Measurements from ENCODE around the gene RAB9A. TPM values are rescaled to one million over a fixed set of nuclear protein-coding genes. Genes with fewer than 3 reads are reported as not detected.
A peak's percentile ranks its signal among the peaks of the same experiment; 100 is the strongest.

RAB9A gene
- total and polyA plus RNA-seq, 10 donors = 20.3 to 36.5 (median 28.2) TPM

DNA sequence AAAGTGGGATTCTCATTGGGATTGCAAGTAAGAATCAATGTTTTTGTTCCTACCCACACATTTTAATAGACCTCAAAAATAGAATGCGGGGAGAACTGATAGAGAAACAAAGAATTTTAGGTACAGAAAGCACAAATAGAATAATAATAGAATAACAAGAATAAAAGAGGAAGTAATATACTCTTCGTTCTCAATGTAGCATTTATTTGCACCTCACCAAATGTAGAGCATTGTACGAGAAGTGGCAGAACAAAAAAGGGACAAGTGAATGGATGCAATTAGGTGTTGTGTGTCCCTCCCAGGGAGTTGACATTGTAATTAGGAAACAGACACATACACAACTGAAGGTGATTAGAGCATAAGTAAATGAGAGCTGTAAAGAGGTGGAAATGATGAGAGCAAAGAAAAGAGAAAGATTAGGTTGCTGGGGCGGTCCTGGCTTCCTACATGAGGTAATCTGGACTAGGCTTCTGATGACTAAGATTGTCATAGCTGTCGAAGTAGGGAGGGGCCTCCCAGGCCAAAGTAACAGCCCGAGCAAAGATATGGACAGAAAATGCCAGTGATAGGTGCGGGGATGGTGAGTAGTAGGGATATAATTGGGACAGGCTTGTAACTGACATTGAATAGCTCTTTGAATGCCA, 10.4 kb downstream of the RAB9A start:
- TF ChIP-seq, protein P1, sequence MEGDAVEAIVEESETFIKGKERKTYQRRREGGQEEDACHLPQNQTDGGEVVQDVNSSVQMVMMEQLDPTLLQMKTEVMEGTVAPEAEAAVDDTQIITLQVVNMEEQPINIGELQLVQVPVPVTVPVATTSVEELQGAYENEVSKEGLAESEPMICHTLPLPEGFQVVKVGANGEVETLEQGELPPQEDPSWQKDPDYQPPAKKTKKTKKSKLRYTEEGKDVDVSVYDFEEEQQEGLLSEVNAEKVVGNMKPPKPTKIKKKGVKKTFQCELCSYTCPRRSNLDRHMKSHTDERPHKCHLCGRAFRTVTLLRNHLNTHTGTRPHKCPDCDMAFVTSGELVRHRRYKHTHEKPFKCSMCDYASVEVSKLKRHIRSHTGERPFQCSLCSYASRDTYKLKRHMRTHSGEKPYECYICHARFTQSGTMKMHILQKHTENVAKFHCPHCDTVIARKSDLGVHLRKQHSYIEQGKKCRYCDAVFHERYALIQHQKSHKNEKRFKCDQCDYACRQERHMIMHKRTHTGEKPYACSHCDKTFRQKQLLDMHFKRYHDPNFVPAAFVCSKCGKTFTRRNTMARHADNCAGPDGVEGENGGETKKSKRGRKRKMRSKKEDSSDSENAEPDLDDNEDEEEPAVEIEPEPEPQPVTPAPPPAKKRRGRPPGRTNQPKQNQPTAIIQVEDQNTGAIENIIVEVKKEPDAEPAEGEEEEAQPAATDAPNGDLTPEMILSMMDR (IDR thresholded peaks at IDR 0.05 in 8 of 11, conservative IDR thresholded peaks at IDR 0.05 in 3 of 11) = no peak
- TF ChIP-seq POLR2A (IDR thresholded peaks at IDR 0.05) (no peak), POLR2AphosphoS5 (IDR thresholded peaks at IDR 0.05) (no peak)
- H3K4me3 ChIP-seq = no peak overlapping the region
- H3K4me1 ChIP-seq = peaks cover 15 to 99% (median 59%) of the 10 kb centered on the region in 6 donors
- intact Hi-C loops (cut with DNase I; ENCODE audit: low total_unique reads) = no loop called here
- 58 to 66% (median 63%) methylated on average over 7 of the region's 7 CpGs for WGBS, 5 donors
- no peaks in the 10 kb centered on the region for H3K9me3 ChIP-seq
- H3K27me3 ChIP-seq (replicated peaks in 1 of 7) = peaks cover 0 to 4% (median 0%) of the 10 kb centered on the region in 7 donors
- H3K27ac ChIP-seq = peak overlapping the region in 5 of 8 donors; percentile 7 to 73 (median 66)
- H3K36me3 ChIP-seq = peaks cover 0 to 7% (median 0%) of the 10 kb centered on the region in 6 donors
- DNase-seq = no peak

DNA sequence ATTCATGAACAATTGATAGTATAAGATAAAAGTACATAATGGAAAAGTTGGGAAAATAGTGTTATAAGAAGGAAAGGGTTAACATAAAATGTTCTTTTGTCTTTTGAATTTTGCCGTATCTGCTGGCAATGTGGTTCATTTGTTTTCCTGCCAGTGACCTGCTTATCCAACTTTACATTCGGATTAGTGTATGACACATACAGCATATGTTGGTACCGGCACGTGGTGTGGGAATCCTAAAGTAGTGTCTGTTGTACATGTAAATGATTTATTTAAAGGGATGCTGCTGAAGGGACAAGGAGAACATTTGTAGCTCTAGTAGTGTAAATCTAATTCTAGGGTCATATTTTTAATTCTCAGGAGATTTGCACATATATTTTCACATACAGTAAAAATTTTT, 11.5 kb downstream of the RAB9A start:
- Histone ChIP-seq H3K27me3 (replicated peaks in 1 of 7) (peaks cover 0 to 4% (median 0%) of the 10 kb centered on the region in 7 donors), H3K9me3 (no peaks in the 10 kb centered on the region), H3K36me3 (peaks cover 0 to 8% (median 0%) of the 10 kb centered on the region in 6 donors), H3K4me3 (no peak overlapping the region), H3K4me1 (peaks cover 10 to 89% (median 49%) of the 10 kb centered on the region in 6 donors), H3K27ac (no peak overlapping the region)
- intact Hi-C loops (cut with DNase I; ENCODE audit: low total_unique reads) = no loop called here
- TF ChIP-seq, protein P1 (IDR thresholded peaks at IDR 0.05 in 8 of 11, conservative IDR thresholded peaks at IDR 0.05 in 3 of 11) = no peak
- TF ChIP-seq POLR2A (IDR thresholded peaks at IDR 0.05) (no peak), POLR2AphosphoS5 (IDR thresholded peaks at IDR 0.05) (no peak)
- 73 to 88% (median 82%) methylated on average over 4 of the region's 4 CpGs for WGBS, 5 donors
- DNase-seq = no peak

DNA sequence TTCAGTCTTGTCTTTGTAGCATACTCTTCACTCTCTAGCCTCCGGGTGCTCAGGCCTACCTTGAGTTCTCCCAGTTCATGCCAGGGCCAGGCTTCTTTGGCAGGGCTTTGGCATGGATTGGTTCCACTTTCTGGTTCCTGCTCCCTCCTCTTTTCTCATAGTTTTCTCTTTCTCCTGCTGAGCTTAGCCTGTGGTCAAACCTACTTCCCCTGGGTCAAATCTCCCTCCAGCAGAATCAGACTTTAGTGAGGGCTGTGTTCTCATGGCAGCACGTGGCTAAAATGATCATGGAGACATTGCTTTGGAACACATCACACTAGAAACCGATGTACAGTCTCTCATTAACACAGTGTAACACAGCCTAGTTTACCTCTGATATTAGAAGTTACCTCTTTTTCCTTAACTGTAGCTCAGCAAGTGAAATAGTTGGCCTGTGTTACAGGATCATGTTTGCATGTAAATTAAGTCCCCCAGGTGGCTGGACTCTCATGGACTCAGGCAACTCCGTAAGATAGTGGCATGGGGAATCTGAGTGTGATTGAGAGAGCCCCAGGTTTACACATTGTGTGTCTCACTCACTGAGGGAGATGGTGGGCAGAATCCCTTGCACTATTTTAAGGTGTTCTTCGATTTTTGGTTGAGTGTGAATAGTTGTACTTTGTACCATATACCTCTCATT, 13.3 kb downstream of the RAB9A start:
- no peak for TF ChIP-seq POLR2A (IDR thresholded peaks at IDR 0.05)
- TF ChIP-seq, protein P1 (IDR thresholded peaks at IDR 0.05 in 8 of 11, conservative IDR thresholded peaks at IDR 0.05 in 3 of 11) = no peak
- no peak for TF ChIP-seq POLR2AphosphoS5 (IDR thresholded peaks at IDR 0.05)
- peak overlapping the region in 1 of 8 donors; percentile 17 for H3K27ac ChIP-seq
- H3K27me3 ChIP-seq (replicated peaks in 1 of 7) = peaks cover 0 to 4% (median 0%) of the 10 kb centered on the region in 7 donors
- intact Hi-C loops (cut with DNase I; ENCODE audit: low total_unique reads) = no loop called here
- DNase-seq = no peak
- 71 to 85% (median 77%) methylated on average over 4 to 5 of the region's 5 CpGs for WGBS, 5 donors
- peaks cover 10 to 70% (median 36%) of the 10 kb centered on the region in 6 donors for H3K4me1 ChIP-seq
- peaks cover 0 to 17% (median 0%) of the 10 kb centered on the region in 6 donors for H3K36me3 ChIP-seq
- H3K9me3 ChIP-seq = no peaks in the 10 kb centered on the region
- H3K4me3 ChIP-seq = no peak overlapping the region

DNA sequence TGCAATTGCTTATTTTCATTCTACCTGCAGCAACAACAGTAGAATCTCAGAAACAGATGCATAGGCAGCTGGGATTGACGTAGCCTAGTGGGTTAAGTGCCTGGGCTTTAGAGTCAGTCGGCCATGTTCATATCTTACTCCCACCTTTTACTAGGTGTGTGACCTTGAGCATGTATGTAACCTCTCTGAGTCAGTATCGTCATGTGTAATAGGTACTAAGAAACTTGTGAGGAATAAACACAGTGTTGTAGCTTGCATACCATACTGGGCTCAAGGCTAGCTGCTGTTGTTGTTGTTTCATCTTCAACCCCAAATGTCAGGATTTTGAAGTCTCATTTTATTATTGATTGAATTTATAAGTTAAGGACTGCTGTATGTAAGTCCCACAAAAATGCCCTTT, 14.2 kb downstream of the RAB9A start:
- 81 to 94% (median 89%) methylated on average over 3 of the region's 3 CpGs for WGBS, 5 donors
- no peak for TF ChIP-seq POLR2AphosphoS5 (IDR thresholded peaks at IDR 0.05)
- TF ChIP-seq, protein P1 (IDR thresholded peaks at IDR 0.05 in 8 of 11, conservative IDR thresholded peaks at IDR 0.05 in 3 of 11) = no peak
- TF ChIP-seq POLR2A (IDR thresholded peaks at IDR 0.05) = no peak

More for the DNA sequence above, 14.2 kb downstream of the RAB9A start:
- H3K27me3 ChIP-seq (replicated peaks in 1 of 7) = peaks cover 0 to 4% (median 0%) of the 10 kb centered on the region in 7 donors
- DNase-seq = no peak
- intact Hi-C loops (cut with DNase I; ENCODE audit: low total_unique reads) = no loop called here
- H3K27ac ChIP-seq = no peak overlapping the region
- H3K4me1 ChIP-seq = peaks cover 6 to 62% (median 28%) of the 10 kb centered on the region in 6 donors
- H3K36me3 ChIP-seq = peaks cover 0 to 25% (median 2%) of the 10 kb centered on the region in 6 donors
- no peaks in the 10 kb centered on the region for H3K9me3 ChIP-seq
- H3K4me3 ChIP-seq = no peak overlapping the region
